Karpas-422 (cell line): ENCODE results near the gene BIRC3. TPM values are rescaled to one million over a fixed set of nuclear protein-coding genes. Genes with fewer than 3 reads are reported as not detected.
"Not testable (repeated sequence)": the region's sequence is repeated elsewhere in the genome, so short reads cannot be mapped to it uniquely, and the experiment has no call there.

Source experiments
- DNase-seq: peaks from one replicate; pipeline ENCODE4 v3.0.0-alpha.2; 2015
- H2AFZ ChIP-seq: fragments of 200-600 bp; sonication (generic); 2 replicates; pipeline ENCODE4 v1.6.1; 2014; ENCODE audit warnings: antibody characterized with exemption, low read length, mixed read lengths
- H3K27ac ChIP-seq: fragments of 200-600 bp; sonication (generic); 2 replicates; pipeline ENCODE4 v1.5.1; 2014; ENCODE audit warnings: mild to moderate bottlenecking, low read length, moderate library complexity
- H3K27me3 ChIP-seq: fragments of 200-600 bp; sonication (generic); 2 replicates; pipeline ENCODE4 v1.6.1; 2014; ENCODE audit warnings: low read length, mixed read lengths
- H3K36me3 ChIP-seq: fragments of 200-600 bp; sonication (generic); 2 replicates; pipeline ENCODE4 v1.6.1; 2014; ENCODE audit warnings: low read length, mixed read lengths; ENCODE audit not compliant: insufficient read depth
- H3K4me1 ChIP-seq: fragments of 200-600 bp; sonication (generic); 2 replicates; pipeline ENCODE4 v1.6.1; 2014; ENCODE audit warnings: mild to moderate bottlenecking, low read length, mixed read lengths
- H3K4me2 ChIP-seq: fragments of 200-600 bp; sonication (generic); 2 replicates; pipeline ENCODE4 v1.6.1; 2014; ENCODE audit warnings: low read length, low read depth, mild to moderate bottlenecking; ENCODE audit not compliant: poor library complexity, severe bottlenecking
- H3K4me3 ChIP-seq: fragments of 200-600 bp; sonication (generic); 2 replicates; pipeline ENCODE4 v1.5.1; 2014; ENCODE audit warnings: mild to moderate bottlenecking, antibody characterized with exemption, low read length, mixed read lengths
- H3K79me2 ChIP-seq: fragments of 200-600 bp; sonication (generic); 2 replicates; pipeline ENCODE4 v1.6.1; 2014; ENCODE audit warnings: mild to moderate bottlenecking, low read length, mixed read lengths
- H3K9ac ChIP-seq: fragments of 200-600 bp; sonication (generic); 2 replicates; pipeline ENCODE4 v1.6.0; 2014; ENCODE audit warnings: low read length
- H3K9me2 ChIP-seq: fragments of 200-600 bp; sonication (generic), shearing (Covaris generic); replicated peaks from 2 replicates; pipeline ENCODE4 v1.6.0; 2014; ENCODE audit warnings: mild to moderate bottlenecking, low read length, moderate library complexity; ENCODE audit not compliant: insufficient read depth
- H3K9me3 ChIP-seq: fragments of 300-700, 200-600 bp; sonication (generic); 2 replicates; pipeline ENCODE4 v1.6.1; 2014; ENCODE audit warnings: low read length, mixed read lengths
- H4K20me1 ChIP-seq: fragments of 200-600 bp; sonication (generic); 2 replicates; pipeline ENCODE4 v1.6.1; 2014; ENCODE audit warnings: mild to moderate bottlenecking, antibody characterized with exemption, low read length, low read depth; ENCODE audit not compliant: insufficient read depth
- total RNA-seq: library from RNA; depleted of rRNA; stranded (reverse); fragments of >200 nt; shearing (Covaris generic); gene quantifications from 2 replicates; pipeline ENCODE4 v1.2.3, GENCODE V29; 2014; ENCODE audit warnings: low replicate concordance

The BIRC3 gene
- total RNA-seq, 1 experiment from 2014 or later: 0.52 TPM

- H3K36me3 ChIP-seq: no peaks in the 10 kb centered on the region
- no peak overlapping the region for H3K27ac ChIP-seq
- DNase-seq: no peak
These were observed 21.3 kb downstream of the BIRC3 start for GRCh38 chr11:102338479-102339010.

GRCh38 chr11:102341311-102341710, 24.0 kb downstream of the BIRC3 start:
- H3K4me3 ChIP-seq, H3K9me3 ChIP-seq, H3K79me2 ChIP-seq, H2AFZ ChIP-seq, H4K20me1 ChIP-seq, H3K27ac ChIP-seq, H3K4me1 ChIP-seq, DNase-seq, H3K9me2 ChIP-seq, H3K27me3 ChIP-seq, H3K36me3 ChIP-seq, H3K9ac ChIP-seq, H3K4me2 ChIP-seq: not testable (repeated sequence)

More at GRCh38 chr11:102338479-102339010, 21.3 kb downstream of the BIRC3 start:
- no peak overlapping the region for H3K9ac ChIP-seq
- H4K20me1 ChIP-seq: no peaks in the 10 kb centered on the region
- no peaks in the 10 kb centered on the region for H3K4me1 ChIP-seq
- H3K79me2 ChIP-seq: no peaks in the 10 kb centered on the region
- H3K9me3 ChIP-seq: no peaks in the 10 kb centered on the region
- no peak overlapping the region for H2AFZ ChIP-seq
- H3K4me2 ChIP-seq: no peak overlapping the region
- H3K9me2 ChIP-seq: no peaks in the 10 kb centered on the region
- no peaks in the 10 kb centered on the region for H3K27me3 ChIP-seq
- no peak overlapping the region for H3K4me3 ChIP-seq

GRCh38 chr11:102341844-102342318, 24.6 kb downstream of the BIRC3 start:
- H3K4me2 ChIP-seq: no peak overlapping the region
- no peaks in the 10 kb centered on the region for H3K9me2 ChIP-seq
- no peaks in the 10 kb centered on the region for H3K36me3 ChIP-seq
- DNase-seq: peak; percentile 96
- no peaks in the 10 kb centered on the region for H3K9me3 ChIP-seq
- H3K79me2 ChIP-seq: 0 out of 2 replicates have a peak, but pooled peaks cover 3% of the 10 kb centered on the region
- no peak overlapping the region for H3K4me3 ChIP-seq
- peaks cover 8% of the 10 kb centered on the region for H3K4me1 ChIP-seq
- no peak overlapping the region for H3K27ac ChIP-seq
- no peak overlapping the region for H3K9ac ChIP-seq
- no peaks in the 10 kb centered on the region for H3K27me3 ChIP-seq
- H2AFZ ChIP-seq: no peak overlapping the region
- no peaks in the 10 kb centered on the region for H4K20me1 ChIP-seq

DNA sequence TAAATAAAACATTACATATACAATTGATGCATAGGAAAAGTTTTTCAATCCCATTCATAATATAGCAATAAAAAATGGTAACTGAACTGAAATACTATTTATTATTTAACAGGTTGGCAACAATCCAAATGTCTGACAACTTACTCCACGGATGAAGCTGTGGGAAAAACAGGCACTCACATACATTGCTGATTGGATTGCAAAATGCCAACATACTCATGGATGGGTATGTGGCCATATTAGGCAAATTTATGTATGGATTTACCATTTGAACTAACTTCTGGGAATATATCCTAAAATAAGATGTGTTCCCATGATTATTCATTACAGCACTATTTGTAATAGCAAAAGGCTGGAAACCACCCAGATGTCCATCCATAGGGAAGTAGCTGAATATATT, 26.5 kb downstream of the BIRC3 start:
- no peak overlapping the region for H3K4me3 ChIP-seq
- H3K27ac ChIP-seq: no peak overlapping the region
- H3K9me3 ChIP-seq: no peaks in the 10 kb centered on the region
- H3K4me1 ChIP-seq: peaks cover 16% of the 10 kb centered on the region
- H3K79me2 ChIP-seq: peaks cover 20% of the 10 kb centered on the region
- no peak for DNase-seq
- H3K36me3 ChIP-seq: no peaks in the 10 kb centered on the region
- peaks cover 6% of the 10 kb centered on the region; the same call in 1 of the 2 replicates for H4K20me1 ChIP-seq
- no peaks in the 10 kb centered on the region for H3K27me3 ChIP-seq
- no peaks in the 10 kb centered on the region for H3K9me2 ChIP-seq
- no peak overlapping the region for H3K9ac ChIP-seq
- H3K4me2 ChIP-seq: no peak overlapping the region
- no peak overlapping the region for H2AFZ ChIP-seq

- DNase-seq: no peak
- H3K27ac ChIP-seq: no peak overlapping the region
These were observed 28.6 kb downstream of the BIRC3 start for GRCh38 chr11:102345904-102346303.

GRCh38 chr11:102346456-102346747, 29.1 kb downstream of the BIRC3 start:
- no peak for DNase-seq
- H3K27me3 ChIP-seq: no peaks in the 10 kb centered on the region
- H3K27ac ChIP-seq: peak overlapping the region; percentile 75; the same call in 1 of the 2 replicates
- H3K9ac ChIP-seq: peak overlapping the region; percentile 83
- no peaks in the 10 kb centered on the region for H3K9me3 ChIP-seq
- H2AFZ ChIP-seq: peak overlapping the region; percentile 94
- peaks cover 18% of the 10 kb centered on the region for H3K36me3 ChIP-seq
- H3K4me2 ChIP-seq: peak overlapping the region; percentile 92
- peaks cover 24% of the 10 kb centered on the region for H3K4me1 ChIP-seq
- H3K9me2 ChIP-seq: no peaks in the 10 kb centered on the region
- peaks cover 6% of the 10 kb centered on the region; the same call in 1 of the 2 replicates for H4K20me1 ChIP-seq
- H3K79me2 ChIP-seq: peaks cover 45% of the 10 kb centered on the region
- peak overlapping the region; percentile 84 for H3K4me3 ChIP-seq

More at GRCh38 chr11:102345904-102346303, 28.6 kb downstream of the BIRC3 start:
- Histone ChIP-seq H3K4me3 (peak overlapping the region; percentile 84), H3K4me2 (peak overlapping the region; percentile 92), H3K79me2 (peaks cover 41% of the 10 kb centered on the region), H4K20me1 (peaks cover 6% of the 10 kb centered on the region; the same call in 1 of the 2 replicates), H3K4me1 (peaks cover 24% of the 10 kb centered on the region), H3K9me2 (no peaks in the 10 kb centered on the region), H3K27me3 (no peaks in the 10 kb centered on the region), H2AFZ (0 out of 2 replicates have a peak overlapping the region, but pooled peaks have one; percentile 94), H3K36me3 (peaks cover 15% of the 10 kb centered on the region), H3K9ac (peak overlapping the region; percentile 83), H3K9me3 (no peaks in the 10 kb centered on the region)

DNA sequence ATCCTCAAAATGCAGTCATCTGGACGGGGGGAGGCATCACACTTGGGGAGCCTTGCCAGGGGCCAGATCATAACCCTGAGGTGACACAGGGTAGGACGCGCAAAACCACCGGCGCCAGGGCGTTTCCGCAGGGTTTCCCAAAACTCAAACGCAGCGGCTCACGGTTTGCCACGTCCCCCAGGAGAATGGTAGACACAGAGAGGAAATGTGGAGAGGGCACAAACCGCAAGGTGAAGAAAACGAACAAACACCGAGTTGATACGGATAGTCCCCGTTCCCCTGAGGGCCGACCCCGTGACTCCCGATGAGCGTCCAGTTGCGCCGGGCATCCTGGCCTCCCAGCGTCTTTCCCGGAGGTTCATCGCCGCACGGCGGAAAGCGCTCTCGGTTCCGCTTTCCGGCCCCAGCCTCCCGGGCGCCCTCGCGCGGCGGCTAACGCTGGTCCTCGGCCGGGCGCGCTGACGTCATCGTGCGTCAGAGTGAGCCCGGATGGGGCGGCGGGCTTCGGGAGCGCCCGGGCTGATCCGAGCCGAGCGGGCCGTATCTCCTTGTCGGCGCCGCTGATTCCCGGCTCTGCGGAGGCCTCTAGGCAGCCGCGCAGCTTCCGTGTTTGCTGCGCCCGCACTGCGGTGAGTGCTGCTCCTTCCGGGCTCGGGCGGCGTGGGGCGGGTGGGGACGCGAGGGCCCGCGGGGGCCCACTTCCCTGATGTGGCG, 29.6 kb downstream of the BIRC3 start, which contains the start of gene BIRC2:
BIRC2 (plus strand) TSS at position 467 of the 714 bp plus-strand sequence. CDS start 2,641 bp downstream, outside the sequence.
- H3K79me2 ChIP-seq: peaks cover 49% of the 10 kb centered on the region
- peaks cover 24% of the 10 kb centered on the region for H3K4me1 ChIP-seq
- H3K27me3 ChIP-seq: no peaks in the 10 kb centered on the region
- H4K20me1 ChIP-seq: peaks cover 6% of the 10 kb centered on the region; the same call in 1 of the 2 replicates
- no peaks in the 10 kb centered on the region for H3K9me3 ChIP-seq
- H3K36me3 ChIP-seq: peaks cover 18% of the 10 kb centered on the region
- peak; percentile 100 for DNase-seq
- H2AFZ ChIP-seq: peak within 1 kb of the TSS; percentile 94
- H3K9ac ChIP-seq: peak within 1 kb of the TSS; percentile 83
- peak within 1 kb of the TSS; percentile 84 for H3K4me3 ChIP-seq
- no peaks in the 10 kb centered on the region for H3K9me2 ChIP-seq
- H3K27ac ChIP-seq: peak within 1 kb of the TSS; percentile 75
- H3K4me2 ChIP-seq: peak within 1 kb of the TSS; percentile 92
